ENCODE data around the gene NACC2. TPM values are rescaled to one million over a fixed set of nuclear protein-coding genes. Genes with fewer than 3 reads are reported as not detected.

The NACC2 gene
- total and polyA plus RNA-seq, 2 of the 8 experiments (the other 6 are each of a cell fraction or from before 2014, with no cell fraction given): 8.3 to 14.0 TPM

DNA sequence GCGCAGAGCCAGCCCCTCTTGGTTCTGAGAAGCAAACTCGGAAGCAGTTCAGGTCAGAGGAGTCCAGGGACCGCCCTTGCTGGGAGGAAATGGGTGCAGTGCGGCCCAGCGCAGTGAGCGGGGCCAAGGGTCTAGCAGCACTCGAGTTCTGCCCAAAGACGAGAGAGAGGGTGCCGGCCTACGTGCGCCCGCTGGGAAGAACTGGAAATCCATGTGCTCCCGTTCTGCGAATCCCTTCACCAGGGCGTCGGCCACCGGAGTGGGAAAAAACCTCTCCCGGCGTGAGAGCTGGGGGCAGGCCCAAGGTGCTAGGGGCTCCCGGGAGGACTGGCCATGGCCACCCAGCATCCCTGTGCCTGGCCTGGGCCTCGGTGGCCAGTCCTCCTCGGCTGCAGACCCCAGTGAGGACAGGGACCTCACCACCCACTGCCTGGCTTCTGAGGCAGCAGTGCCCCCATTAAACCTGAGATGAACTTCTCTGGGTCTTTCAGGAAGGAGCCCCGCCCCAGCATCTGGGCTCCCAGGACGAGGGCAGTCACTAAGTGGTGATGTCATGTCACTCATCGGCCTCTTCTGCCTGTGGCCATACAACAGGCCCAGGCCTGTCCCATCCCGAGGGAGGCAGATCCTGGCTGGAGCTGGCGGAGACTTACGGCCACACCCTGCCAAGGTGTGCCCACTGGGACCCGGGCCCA is 13.0 kb upstream of the NACC2 start:
- peak overlapping the region; percentile 90 for H3K18ac ChIP-seq (ENCODE audit: extremely low read depth, low read length)
- FAIRE-seq (no peak), DNase-seq (ENCODE audit: low read depth in 1 of 2, low spot score in 2 of 2) (no peak)
- WGBS, 2 experiments (ENCODE audit: extremely low coverage in 1 of 2, insufficient coverage in 1 of 2, insufficient read length in 1 of 2, insufficient replicate concordance in 2 of 2, low coverage in 1 of 2, low lambda C conversion rate in 2 of 2, missing lambda C conversion rate in 1 of 2): 88% methylated on average over 28 of the region's 29 CpGs; no CpG with 5 or more reads in 1 of the 2 experiments
- H3K27me3 ChIP-seq (replicated peaks in 1 of 4; ENCODE audit: control insufficient read depth in 3 of 4, extremely low read depth in 1 of 4, insufficient read depth in 3 of 4, low read length in 3 of 4): no peaks in the 10 kb centered on the region
- H3K4ac ChIP-seq (replicated peaks; ENCODE audit: insufficient read length, low read depth, low read length): peak overlapping the region; percentile 54
- peak overlapping the region; percentile 86; the same call in 1 of the 2 replicates for H2BK5ac ChIP-seq (ENCODE audit: low read depth, low read length)
- H3K27ac ChIP-seq (ENCODE audit: low read depth, low read length): no peak overlapping the region
- peak overlapping the region; percentile 99; the same call in 1 of the 2 replicates for H2BK12ac ChIP-seq (ENCODE audit: low read depth, low read length)
- no peaks in the 10 kb centered on the region for H3K79me2 ChIP-seq (ENCODE audit: control insufficient read depth in 1 of 2, insufficient read depth in 2 of 2, low read length in 2 of 2)
- H3K36me3 ChIP-seq (ENCODE audit: control insufficient read depth in 2 of 4, insufficient read depth in 4 of 4, low read length in 3 of 4): no peaks in the 10 kb centered on the region
- H3K9me3 ChIP-seq (ENCODE audit: insufficient read depth in 2 of 2, low read depth in 1 of 2, low read length in 1 of 2): no peaks in the 10 kb centered on the region
- no peak overlapping the region for H3K56ac ChIP-seq (replicated peaks; ENCODE audit: insufficient read length, low read depth, low read length)
- ChIA-PET POLR2A (ENCODE audit: partially characterized antibody) (interaction anchor here (1.0 to 8.5 kb wide), 3 partner anchors 10 to 51 kb away, joined by 4 to 40 read pairs (median 4); partner anchors contain the start of gene TMEM250), CTCF (ENCODE audit: partially characterized antibody) (interaction anchor here (0.8 to 1.3 kb wide), 2 partner anchors 16 to 140 kb away, joined by 3 to 5 read pairs; no protein-coding TSS in a partner anchor)
- H3K4me3 ChIP-seq (ENCODE audit: extremely low read depth in 1 of 4, insufficient read depth in 2 of 4, low read depth in 3 of 4, low read length in 4 of 4): no peak overlapping the region
- H2BK120ac ChIP-seq (replicated peaks; ENCODE audit: low read depth, low read length): no peak overlapping the region
- H3K23me2 ChIP-seq (ENCODE audit: low read depth, low read length): peaks cover 2% of the 10 kb centered on the region; the same call in 1 of the 2 replicates
- H3K14ac ChIP-seq (ENCODE audit: insufficient read length): no peak overlapping the region
- peak overlapping the region; percentile 96 for H4K91ac ChIP-seq (replicated peaks; ENCODE audit: insufficient read length, low read length)
- H2BK20ac ChIP-seq (ENCODE audit: low read length): peak overlapping the region; percentile 99; the same call in 1 of the 2 replicates
- H3K23ac ChIP-seq (ENCODE audit: insufficient read length): no peak overlapping the region
- peaks cover 0 to 57% (median 45%) of the 10 kb centered on the region in 4 experiments; a peak in 6 of 7 replicates for H3K4me1 ChIP-seq (replicated peaks in 1 of 4; ENCODE audit: control insufficient read depth in 3 of 4, insufficient read depth in 4 of 4, low read length in 3 of 4)
- H4K20me1 ChIP-seq (replicated peaks in 1 of 2; ENCODE audit: control insufficient read depth in 1 of 2, insufficient read depth in 2 of 2, low read length in 2 of 2): no peaks in the 10 kb centered on the region
- H2AFZ ChIP-seq (ENCODE audit: low read length): no peak overlapping the region
- 0 out of 2 replicates have a peak overlapping the region, but pooled peaks have one; percentile 46 for H2BK15ac ChIP-seq (ENCODE audit: low read length)
- no peak for TF ChIP-seq SIX5 (IDR thresholded peaks at IDR 0.05; ENCODE audit: low read depth, low read length)
- TF ChIP-seq HDAC2 (IDR thresholded peaks at IDR 0.05; ENCODE audit: borderline replicate concordance in 1 of 2, low read depth in 2 of 2, low read length in 2 of 2): no peak
- TF ChIP-seq SIRT6 (IDR thresholded peaks at IDR 0.05; ENCODE audit: low read length): no peak
- TF ChIP-seq EZH2 (IDR thresholded peaks at IDR 0.05; ENCODE audit: low read depth, low read length, severe bottlenecking): no peak
- TF ChIP-seq POLR2AphosphoS5 (IDR thresholded peaks at IDR 0.05; ENCODE audit: low read depth, low read length): no peak
- peak overlapping the region; percentile 32 for H4K5ac ChIP-seq (ENCODE audit: insufficient read length, low read depth, low read length)
- no peaks in the 10 kb centered on the region for H3K79me1 ChIP-seq (ENCODE audit: low read depth, low read length)
- 0 out of 2 replicates have a peak overlapping the region, but pooled peaks have one; percentile 5 for H4K8ac ChIP-seq (ENCODE audit: extremely low read depth, insufficient read depth, low read length)
- peak overlapping the region; percentile 83; the same call in 1 of the 2 replicates for H2AK5ac ChIP-seq (ENCODE audit: low read depth, low read length)
- H3K4me2 ChIP-seq (ENCODE audit: insufficient read depth in 1 of 2, low read depth in 2 of 2, low read length in 2 of 2): no peak overlapping the region; a peak in 1 of 4 replicates
- H3K9ac ChIP-seq (replicated peaks in 1 of 4; ENCODE audit: extremely low read depth in 1 of 4, low read depth in 3 of 4, low read length in 3 of 4): no peak overlapping the region
